Measurements from ENCODE around the gene NDST3. TPM values are rescaled to one million over a fixed set of nuclear protein-coding genes. Genes with fewer than 3 reads are reported as not detected.

Gene NDST3
- total RNA-seq = not detected in 2 replicates

GRCh38 chr4:118034053-118034785 is at the start of gene NDST3:
NDST3 (plus strand) TSS chr4:118034486; CDS start chr4:118053911, 19,425 bp downstream.

Data from nasal cavity respiratory epithelium epithelial cell of viscerocranial mucosa (primary cell).